Muscle of arm (tissue), 12 donors: ENCODE measurements around the gene SLC6A9. TPM values are rescaled to one million over a fixed set of nuclear protein-coding genes. Genes with fewer than 3 reads are reported as not detected.

Experiments
- DNase-seq: peaks from one replicate; pipeline ENCODE4 v3.0.0-alpha.2; 2013
- polyA plus RNA-seq, 12 donors: library from polyadenylated mRNA; unstranded; fragments of 120-200 nt; gene quantifications; one replicate each; pipeline ENCODE4 v1.2.1, GENCODE V29; 2013; ENCODE audit not compliant: insufficient read length in 12 of 12

SLC6A9 gene
- polyA plus RNA-seq, 12 donors = 2.5 to 11.3 (median 3.5) TPM; not detected in 1

GRCh38 chr1:44048532-44049215 is 17.4 kb upstream of the SLC6A9 start:
- no peak for DNase-seq

GRCh38 chr1:44047131-44047530 is 15.9 kb upstream of the SLC6A9 start:
- DNase-seq = no peak

GRCh38 chr1:44045064-44045463 is 13.8 kb upstream of the SLC6A9 start:
- DNase-seq = no peak

GRCh38 chr1:44044071-44044801 is 13.0 kb upstream of the SLC6A9 start:
- no peak for DNase-seq

GRCh38 chr1:44043176-44044070 is 12.2 kb upstream of the SLC6A9 start:
- no peak for DNase-seq

- DNase-seq = no peak
These were observed 9.6 kb upstream of the SLC6A9 start for GRCh38 chr1:44040846-44041245.

GRCh38 chr1:44040418-44040817 is 9.2 kb upstream of the SLC6A9 start:
- no peak for DNase-seq

GRCh38 chr1:44038876-44039657 is 7.8 kb upstream of the SLC6A9 start:
- no peak for DNase-seq

GRCh38 chr1:44037154-44037553 is 5.9 kb upstream of the SLC6A9 start:
- DNase-seq = no peak

- DNase-seq = peak; percentile 41
These were observed 5.3 kb upstream of the SLC6A9 start for GRCh38 chr1:44036409-44037139.

GRCh38 chr1:44035726-44036408 is 4.6 kb upstream of the SLC6A9 start:
- peak; percentile 26 for DNase-seq

GRCh38 chr1:44034976-44035716 is 3.9 kb upstream of the SLC6A9 start:
- no peak for DNase-seq

GRCh38 chr1:44034423-44034822 is 3.2 kb upstream of the SLC6A9 start:
- no peak for DNase-seq

- DNase-seq = no peak
These were observed 2.5 kb upstream of the SLC6A9 start for GRCh38 chr1:44033756-44034155.

GRCh38 chr1:44033041-44033575 is 1.8 kb upstream of the SLC6A9 start:
- DNase-seq = no peak

GRCh38 chr1:44032170-44032790 is 1.0 kb upstream of the SLC6A9 start:
- no peak for DNase-seq

GRCh38 chr1:44030605-44031251 is 534 bp downstream of the SLC6A9 start:
- peak; percentile 38 for DNase-seq

GRCh38 chr1:44029911-44030604 is 1.2 kb downstream of the SLC6A9 start:
- peak; percentile 83 for DNase-seq
